HepG2 (cell line): Measurements from ENCODE around the gene VPS13D. TPM values are rescaled to one million over a fixed set of nuclear protein-coding genes. Genes with fewer than 3 reads are reported as not detected.
A peak's percentile ranks its signal among the peaks of the same experiment; 100 is the strongest.

Experiments used
- CENPX ChIP-seq: sonication (generic); formaldehyde crosslinking; IDR thresholded peaks from 2 replicates; pipeline ENCODE4 v1.9.0; 2021; ENCODE audit warnings: mild to moderate bottlenecking, missing genetic modification reagents, moderate library complexity
- CTCF ChIP-seq: sonication (generic); formaldehyde crosslinking; IDR thresholded peaks from 2 replicates; pipeline ENCODE4 v1.5.0; 2020; ENCODE audit warnings: mild to moderate bottlenecking, missing genetic modification reagents, moderate library complexity
- GATAD2A ChIP-seq: IDR thresholded peaks from 2 replicates; pipeline ENCODE4 v1.6.1; 2016
- HNF1B ChIP-seq: sonication (generic); formaldehyde crosslinking; IDR thresholded peaks from 2 replicates; pipeline ENCODE4 v1.5.1; 2020; ENCODE audit warnings: mild to moderate bottlenecking, moderate library complexity, missing genetic modification reagents
- KDM1A ChIP-seq: IDR thresholded peaks from 2 replicates; pipeline ENCODE4 v1.6.1; 2016; ENCODE audit warnings: missing compliant biosample characterization
- KDM2A ChIP-seq: sonication (generic); formaldehyde crosslinking; IDR thresholded peaks from 2 replicates; pipeline ENCODE4 v1.4.0; 2020; ENCODE audit warnings: low read depth, missing genetic modification reagents, borderline replicate concordance
- KLF16 ChIP-seq, 2 experiments: sonication (generic) in 1 of 2; formaldehyde crosslinking in 1 of 2; IDR thresholded peaks; 2 replicates each; pipeline versions ENCODE4 v1.6.1 to v1.8.0; 2016 to 2023; ENCODE audit warnings: missing genetic modification reagents in 2 of 2, missing compliant biosample characterization in 1 of 2
- NFE2L1 ChIP-seq: sonication (generic); formaldehyde crosslinking; IDR thresholded peaks from 2 replicates; pipeline ENCODE4 v1.4.0; 2020; ENCODE audit warnings: missing genetic modification reagents, mild to moderate bottlenecking, borderline replicate concordance
- NR2F6 ChIP-seq, 2 experiments: IDR thresholded peaks; 2 replicates each; pipeline ENCODE4 v1.6.1; 2016; ENCODE audit warnings: antibody characterized with exemption in 1 of 2, mild to moderate bottlenecking in 1 of 2
- RARA ChIP-seq: IDR thresholded peaks from 2 replicates; pipeline ENCODE4 v1.6.1; 2016; ENCODE audit warnings: missing genetic modification reagents, missing compliant biosample characterization
- STAT5B ChIP-seq: sonication (generic); formaldehyde crosslinking; IDR thresholded peaks from 2 replicates; pipeline ENCODE4 v1.4.0; 2020; ENCODE audit warnings: missing genetic modification reagents
- TARDBP ChIP-seq: sonication (generic); formaldehyde crosslinking; IDR thresholded peaks from 2 replicates; pipeline ENCODE4 v1.8.0; 2022; ENCODE audit warnings: mild to moderate bottlenecking, missing genetic modification reagents
- TFDP1 ChIP-seq: IDR thresholded peaks from 2 replicates; pipeline ENCODE4 v1.6.1; 2016; ENCODE audit warnings: missing compliant biosample characterization, missing genetic modification reagents, borderline replicate concordance
- ZBTB2 ChIP-seq: sonication (generic); formaldehyde crosslinking; IDR thresholded peaks from 2 replicates; pipeline ENCODE4 v1.8.0; 2022; ENCODE audit warnings: low read depth, missing genetic modification reagents
- ZFP41 ChIP-seq: sonication (generic); formaldehyde crosslinking; IDR thresholded peaks from 2 replicates; pipeline ENCODE4 v1.4.0; 2020; ENCODE audit warnings: mild to moderate bottlenecking, missing genetic modification reagents, borderline replicate concordance
- ZNF572 ChIP-seq: sonication (generic); formaldehyde crosslinking; IDR thresholded peaks from 2 replicates; pipeline ENCODE4 v1.5.1; 2020; ENCODE audit warnings: mild to moderate bottlenecking, missing genetic modification reagents
- ZNF577 ChIP-seq: sonication (generic); formaldehyde crosslinking; IDR thresholded peaks from 2 replicates; pipeline ENCODE4 v1.4.0; 2020; ENCODE audit warnings: mild to moderate bottlenecking, low read depth, missing genetic modification reagents, borderline replicate concordance
- ZNF770 ChIP-seq: sonication (generic); formaldehyde crosslinking; IDR thresholded peaks from 2 replicates; pipeline ENCODE4 v1.5.0; 2020; ENCODE audit warnings: mild to moderate bottlenecking, missing genetic modification reagents
- ZNF792 ChIP-seq: IDR thresholded peaks from 2 replicates; pipeline ENCODE4 v1.6.1; 2016
- ZNF891 ChIP-seq: sonication (generic); formaldehyde crosslinking; IDR thresholded peaks from 2 replicates; pipeline ENCODE4 v1.5.0; 2020; ENCODE audit warnings: mild to moderate bottlenecking, missing genetic modification reagents
- polyA plus RNA-seq, 8 experiments: library from polyadenylated mRNA; depleted of rRNA in 3 of 8; stranded (reverse) in 7 of 8; unstranded in 1 of 8; fragments of >200 nt; fragmentation: Illumina TruSeq in 4 of 8; extraction: Trizol in 4 of 8; gene quantifications; 2 replicates each; pipeline versions ENCODE4 v1.2.1 to v1.2.3, GENCODE V29; 2011 to 2016; ENCODE audit warnings: low read depth in 4 of 8, missing spikeins in 1 of 8, mixed read lengths in 1 of 8; ENCODE audit not compliant: insufficient read depth in 1 of 8
- total RNA-seq, 5 experiments: library from RNA; depleted of rRNA; stranded (reverse); fragments of >200 nt; fragmentation: Illumina TruSeq; extraction: Trizol; gene quantifications; 2 replicates each; pipeline ENCODE4 v1.2.3, GENCODE V29; 2016; ENCODE audit warnings: low read depth in 1 of 5

The VPS13D gene
- total and polyA plus RNA-seq, 2 of the 13 experiments (the other 11 are each of a cell fraction or from before 2014, with no cell fraction given): 8.6 to 13.9 TPM

GRCh38 chr1:12539705-12540579 lies 310.1 kb downstream of the VPS13D start (continued):
- TF ChIP-seq RARA (CRISPR knock-in tag) (0 out of 2 replicates have a peak, but pooled peaks have one; percentile 3), ZNF770 (no peak), KLF16 (CRISPR knock-in tag; IDR thresholded peaks at IDR 0.05) (no peak), CTCF (CRISPR knock-in tag) (peak; percentile 42), CENPX (CRISPR knock-in tag) (no peak), ZNF792 (CRISPR knock-in tag) (no peak), NFE2L1 (no peak), ZNF577 (CRISPR knock-in tag) (no peak), ZNF572 (CRISPR knock-in tag) (no peak), STAT5B (CRISPR knock-in tag) (0 out of 2 replicates have a peak, but pooled peaks have one; percentile 12), TARDBP (no peak), NR2F6 (IDR thresholded peaks at IDR 0.05) (no peak), NR2F6 (CRISPR knock-in tag; IDR thresholded peaks at IDR 0.05) (no peak), ZBTB2 (CRISPR knock-in tag) (no peak), ZFP41 (CRISPR knock-in tag) (no peak), ZNF891 (0 out of 2 replicates have a peak, but pooled peaks have one; percentile 50), KDM2A (CRISPR knock-in tag) (peak; percentile 61; the same call in 1 of the 2 replicates), TFDP1 (CRISPR knock-in tag) (no peak), HNF1B (CRISPR knock-in tag) (no peak), KDM1A (peak; percentile 62; the same call in 1 of the 2 replicates), GATAD2A (peak; percentile 56; the same call in 1 of the 2 replicates)
